ENCODE data around the gene PTGIS.

PTGIS gene

DNA sequence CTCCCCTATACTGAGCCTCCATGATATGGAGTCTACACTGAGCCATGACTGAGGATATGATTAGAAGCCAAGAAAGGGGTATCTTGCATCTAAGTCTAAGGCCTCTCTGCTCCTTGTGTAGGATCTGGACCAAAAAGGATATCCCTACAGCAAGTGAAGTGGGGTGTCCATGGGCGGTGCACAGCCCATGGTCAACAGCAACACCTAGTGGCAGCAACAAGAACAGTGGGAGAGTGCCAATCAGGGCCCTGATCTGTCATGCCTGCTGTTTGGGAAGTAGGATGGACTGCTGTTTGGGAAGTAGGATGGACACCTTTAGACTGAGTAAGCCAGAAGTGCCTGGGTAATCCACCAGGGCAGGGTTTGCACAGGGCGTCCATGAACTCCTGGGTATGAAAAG, 22.4 kb downstream of the PTGIS start:
- TF ChIP-seq, protein P1, sequence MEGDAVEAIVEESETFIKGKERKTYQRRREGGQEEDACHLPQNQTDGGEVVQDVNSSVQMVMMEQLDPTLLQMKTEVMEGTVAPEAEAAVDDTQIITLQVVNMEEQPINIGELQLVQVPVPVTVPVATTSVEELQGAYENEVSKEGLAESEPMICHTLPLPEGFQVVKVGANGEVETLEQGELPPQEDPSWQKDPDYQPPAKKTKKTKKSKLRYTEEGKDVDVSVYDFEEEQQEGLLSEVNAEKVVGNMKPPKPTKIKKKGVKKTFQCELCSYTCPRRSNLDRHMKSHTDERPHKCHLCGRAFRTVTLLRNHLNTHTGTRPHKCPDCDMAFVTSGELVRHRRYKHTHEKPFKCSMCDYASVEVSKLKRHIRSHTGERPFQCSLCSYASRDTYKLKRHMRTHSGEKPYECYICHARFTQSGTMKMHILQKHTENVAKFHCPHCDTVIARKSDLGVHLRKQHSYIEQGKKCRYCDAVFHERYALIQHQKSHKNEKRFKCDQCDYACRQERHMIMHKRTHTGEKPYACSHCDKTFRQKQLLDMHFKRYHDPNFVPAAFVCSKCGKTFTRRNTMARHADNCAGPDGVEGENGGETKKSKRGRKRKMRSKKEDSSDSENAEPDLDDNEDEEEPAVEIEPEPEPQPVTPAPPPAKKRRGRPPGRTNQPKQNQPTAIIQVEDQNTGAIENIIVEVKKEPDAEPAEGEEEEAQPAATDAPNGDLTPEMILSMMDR (conservative IDR thresholded peaks at IDR 0.05; ENCODE audit: low read depth, low read length), result peak; percentile 23
- H3K4me3 ChIP-seq (ENCODE audit: low read length), result no peak overlapping the region
- DNase-seq (ENCODE audit: low read depth), result no peak

DNA sequence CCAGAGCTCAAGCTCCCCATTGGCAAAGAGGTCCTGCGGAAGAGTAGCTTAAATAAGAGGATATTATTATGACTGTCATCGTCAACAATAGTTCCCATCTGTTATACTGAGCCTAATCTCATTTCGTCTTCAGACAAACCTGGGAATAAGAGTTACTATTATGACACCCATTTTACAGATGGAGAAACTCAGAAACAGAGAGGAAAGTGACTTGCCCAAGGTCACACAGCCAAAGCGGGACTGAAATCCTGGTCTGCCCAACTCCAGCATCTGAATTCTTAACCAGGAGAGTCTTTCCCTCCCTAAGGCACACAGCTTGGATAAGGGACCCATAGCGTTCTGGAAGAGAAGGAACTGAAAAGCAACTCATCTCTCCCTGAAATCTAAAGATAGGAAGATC, 23.4 kb downstream of the PTGIS start:
- H3K4me3 ChIP-seq (ENCODE audit: low read length), result no peak overlapping the region
- no peak for DNase-seq (ENCODE audit: low read depth)
- TF ChIP-seq, protein P1 (conservative IDR thresholded peaks at IDR 0.05; ENCODE audit: low read depth, low read length), result no peak

DNA sequence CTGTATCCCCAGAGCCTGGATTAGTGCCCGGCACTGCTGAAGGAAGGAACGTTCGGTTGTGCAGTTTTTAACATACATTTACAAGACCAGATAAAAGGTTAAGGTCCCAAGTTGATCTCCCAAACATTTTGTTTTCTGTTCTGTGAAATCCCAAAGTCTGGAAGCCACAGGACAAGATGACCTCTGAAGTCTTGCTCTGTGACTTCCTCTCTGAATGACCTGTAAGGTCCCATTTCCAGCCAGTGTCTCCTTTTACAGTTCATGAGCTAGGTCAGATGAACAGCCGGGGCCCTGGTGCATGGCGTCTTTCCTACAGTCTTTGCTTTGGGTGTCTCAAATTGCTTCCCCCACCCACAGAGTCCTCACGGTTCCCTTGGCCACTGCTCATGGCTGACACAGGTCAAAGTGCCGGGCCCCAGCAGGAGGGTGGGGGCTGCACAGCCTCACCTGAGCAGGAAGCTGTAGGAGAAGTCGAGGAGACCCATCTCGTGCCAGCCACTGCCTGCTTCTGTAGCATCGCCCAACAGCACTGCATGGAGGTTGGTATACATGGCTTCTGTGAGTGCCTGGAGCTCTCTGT, 24.0 kb downstream of the PTGIS start:
- no peak overlapping the region for H3K4me3 ChIP-seq (ENCODE audit: low read length)
- TF ChIP-seq, protein P1 (conservative IDR thresholded peaks at IDR 0.05; ENCODE audit: low read depth, low read length), result no peak
- DNase-seq (ENCODE audit: low read depth), result no peak

DNA sequence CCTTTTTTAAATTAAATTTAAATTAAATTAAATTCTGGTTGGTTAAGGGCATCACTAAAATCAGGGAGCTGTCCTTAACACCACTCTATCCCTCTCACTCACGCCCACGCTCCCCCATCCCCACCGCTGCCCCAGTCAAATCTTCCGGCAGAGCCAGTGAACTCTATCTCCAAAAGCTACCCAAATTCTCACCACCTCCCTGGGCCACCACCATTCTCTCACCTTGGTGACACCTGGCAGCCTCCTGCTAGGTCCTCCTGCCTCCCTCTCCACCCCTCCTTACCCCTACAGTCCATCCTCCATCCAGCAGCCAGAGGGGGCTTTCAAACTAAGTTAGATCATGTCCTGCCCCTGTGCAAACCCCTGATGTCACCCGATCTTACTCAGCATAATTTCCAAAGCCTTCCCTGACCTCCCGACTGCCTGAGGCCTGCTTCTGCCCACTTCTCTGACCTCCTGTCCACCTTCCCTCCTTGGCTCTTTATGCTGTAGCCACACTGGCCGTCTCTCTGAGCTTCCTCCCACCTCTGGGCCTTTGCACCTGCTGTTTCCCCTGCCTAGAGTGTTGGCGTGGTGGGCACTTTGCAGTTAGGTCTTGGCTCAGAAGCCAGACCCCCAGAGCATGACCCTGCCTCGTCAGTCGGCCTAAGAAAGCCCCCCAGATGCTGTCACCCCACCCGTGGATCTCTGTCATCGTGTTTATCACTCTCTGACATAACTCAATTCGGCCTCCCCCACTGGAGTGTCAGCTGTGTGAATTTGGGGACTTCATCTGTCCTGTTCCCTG, 24.7 kb downstream of the PTGIS start:
- TF ChIP-seq, protein P1 (conservative IDR thresholded peaks at IDR 0.05; ENCODE audit: low read depth, low read length), result no peak
- DNase-seq (ENCODE audit: low read depth), result no peak
- no peak overlapping the region for H3K4me3 ChIP-seq (ENCODE audit: low read length)

DNA sequence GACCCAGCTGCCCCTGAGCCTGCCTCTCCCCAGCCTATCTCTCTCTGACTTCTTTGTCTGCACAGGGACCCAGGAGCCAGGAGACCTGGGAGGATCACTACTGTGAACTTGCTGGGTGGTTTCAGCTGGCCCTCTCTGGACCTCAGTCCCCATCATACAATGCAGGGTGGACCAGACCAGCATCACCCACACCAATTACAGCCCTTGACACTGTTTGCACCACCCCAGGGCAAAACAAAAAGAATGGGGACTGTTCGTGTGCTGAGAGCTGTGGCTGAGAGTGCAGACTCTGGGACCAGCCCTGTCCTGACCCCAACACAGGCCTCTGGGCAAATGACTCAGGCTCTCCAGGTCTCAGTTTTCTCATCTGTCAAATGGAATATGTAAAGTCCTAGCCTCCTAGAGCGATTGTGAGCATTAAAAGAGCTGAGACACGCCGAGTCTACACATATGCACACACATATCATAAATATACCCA, 25.4 kb downstream of the PTGIS start:
- no peak for DNase-seq (ENCODE audit: low read depth)
- TF ChIP-seq, protein P1 (conservative IDR thresholded peaks at IDR 0.05; ENCODE audit: low read depth, low read length), result no peak
- no peak overlapping the region for H3K4me3 ChIP-seq (ENCODE audit: low read length)

DNA sequence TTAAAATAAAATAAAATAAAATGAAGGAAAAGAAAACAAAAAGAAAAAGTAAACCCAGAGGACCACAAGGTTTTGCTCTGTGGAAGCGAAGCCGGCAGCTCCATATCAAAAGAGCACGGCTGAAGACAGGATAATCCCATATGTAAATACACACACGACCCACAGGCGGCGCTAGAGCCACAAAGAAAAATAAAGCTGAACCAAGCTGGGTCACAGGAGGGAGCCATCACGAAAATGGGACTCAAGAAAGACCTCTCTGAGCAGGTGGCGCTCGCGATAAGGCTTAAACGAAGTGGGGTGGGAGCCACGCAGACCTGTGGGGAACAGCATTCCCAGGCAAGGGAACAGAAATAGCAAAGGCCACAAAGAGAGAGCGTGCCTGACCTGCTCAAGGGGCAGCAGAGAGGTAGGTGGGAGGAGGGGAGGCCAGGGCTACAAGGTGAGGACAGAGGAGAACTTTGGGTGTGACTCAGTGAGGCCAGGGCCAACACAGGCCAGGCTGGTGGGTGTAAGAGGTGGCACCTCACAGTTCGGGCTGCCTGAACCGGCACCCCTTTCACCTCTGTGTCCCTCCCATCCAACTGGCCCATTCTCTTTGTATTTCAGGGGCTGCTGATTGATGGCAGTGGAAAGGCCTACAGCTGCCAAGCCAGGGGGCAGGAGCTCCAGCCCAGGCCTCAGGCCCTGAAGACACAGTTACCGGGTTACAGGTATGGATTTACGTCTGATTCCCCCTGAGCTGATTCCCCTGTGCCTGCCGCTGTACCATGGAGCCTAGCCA, 26.0 kb downstream of the PTGIS start:
- TF ChIP-seq, protein P1 (conservative IDR thresholded peaks at IDR 0.05; ENCODE audit: low read depth, low read length), result peak; percentile 81
- no peak for DNase-seq (ENCODE audit: low read depth)
- no peak overlapping the region for H3K4me3 ChIP-seq (ENCODE audit: low read length)
